ENCODE results near the gene NMNAT2.
"Not testable (repeated sequence)": the region's sequence is repeated elsewhere in the genome, so short reads cannot be mapped to it uniquely, and the experiment has no call there.

The NMNAT2 gene

GRCh38 chr1:183416850-183417771, 1.1 kb downstream of the NMNAT2 start:
- DNase-seq, result no peak

- DNase-seq, result no peak
Observed at GRCh38 chr1:183414365-183414764, 3.8 kb downstream of the NMNAT2 start.

DNA sequence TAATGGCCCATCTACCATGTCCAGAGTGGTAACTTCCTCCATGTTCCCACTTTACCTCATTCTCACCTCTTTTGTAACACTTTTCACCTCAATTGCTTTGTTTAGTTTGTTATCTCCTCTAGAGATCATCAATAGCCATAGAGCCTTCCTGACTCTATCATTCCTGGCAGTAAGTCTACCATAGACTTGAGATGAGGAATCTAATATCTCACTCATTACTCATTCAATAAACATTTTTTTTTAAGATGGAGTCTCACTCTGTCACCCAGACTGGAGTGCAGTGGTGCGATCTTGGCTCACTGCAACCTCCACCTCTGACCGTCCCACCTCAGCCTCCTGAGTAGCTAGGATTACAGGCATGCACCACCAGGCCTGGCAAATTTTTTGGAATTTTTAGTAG, 7.1 kb downstream of the NMNAT2 start:
- DNase-seq, result no peak

DNA sequence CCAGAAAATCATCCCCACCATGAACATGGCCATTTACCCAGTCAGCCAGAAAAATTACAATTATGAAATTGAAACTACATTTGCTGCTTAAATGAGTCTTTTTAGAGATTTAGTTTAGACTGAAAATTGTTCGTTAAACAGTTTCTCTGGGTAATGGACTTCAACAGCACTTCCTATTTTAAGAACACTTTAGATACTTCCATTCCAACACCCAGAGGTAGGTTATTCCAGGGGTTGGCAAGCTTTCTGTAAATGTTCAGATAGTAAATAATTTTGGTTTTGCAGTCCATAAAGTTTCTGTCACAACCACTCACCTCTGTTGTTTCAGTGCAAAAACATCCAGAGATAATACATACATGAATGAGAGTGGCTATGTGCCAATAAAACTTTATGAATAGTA, 10.2 kb downstream of the NMNAT2 start:
- no peak for DNase-seq

DNA sequence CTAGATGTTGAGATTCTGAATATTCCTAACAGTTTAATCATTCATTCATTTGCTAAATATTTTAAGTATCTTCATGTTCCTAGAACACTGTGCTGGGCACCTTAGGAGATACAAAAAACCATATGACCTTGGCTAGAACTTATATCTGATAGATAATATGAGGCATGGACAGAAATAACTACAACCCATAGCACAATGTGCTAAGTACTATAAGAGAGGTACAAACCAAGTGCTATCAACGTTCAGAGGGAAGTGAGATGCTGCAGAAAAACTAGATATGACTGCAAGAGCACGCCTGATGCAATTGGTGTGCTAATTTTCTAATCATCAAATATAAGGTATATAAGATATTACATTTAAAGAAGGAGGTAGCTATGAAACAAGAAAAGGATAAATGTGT, 10.7 kb downstream of the NMNAT2 start:
- no peak for DNase-seq

GRCh38 chr1:183404476-183404875, 13.7 kb downstream of the NMNAT2 start:
- no peak for DNase-seq

DNA sequence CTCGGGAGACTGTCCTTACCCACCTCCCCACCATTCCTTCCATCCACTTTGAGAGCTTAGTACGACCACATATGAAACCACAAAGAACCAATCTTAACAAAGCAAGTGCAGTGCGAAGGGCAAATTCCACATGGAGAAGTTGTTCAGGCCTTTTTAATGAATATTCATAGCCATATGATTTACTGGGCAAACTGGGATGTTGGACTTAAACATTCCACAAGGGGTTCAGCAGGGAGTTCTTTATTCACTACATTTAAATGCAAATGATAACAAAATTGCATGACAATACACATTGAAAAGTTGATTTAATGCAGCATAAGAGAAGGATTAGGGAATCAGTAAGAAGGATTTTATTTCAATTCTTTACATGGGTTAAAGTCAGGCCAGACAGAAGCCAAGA, 14.7 kb downstream of the NMNAT2 start:
- no peak for DNase-seq

DNA sequence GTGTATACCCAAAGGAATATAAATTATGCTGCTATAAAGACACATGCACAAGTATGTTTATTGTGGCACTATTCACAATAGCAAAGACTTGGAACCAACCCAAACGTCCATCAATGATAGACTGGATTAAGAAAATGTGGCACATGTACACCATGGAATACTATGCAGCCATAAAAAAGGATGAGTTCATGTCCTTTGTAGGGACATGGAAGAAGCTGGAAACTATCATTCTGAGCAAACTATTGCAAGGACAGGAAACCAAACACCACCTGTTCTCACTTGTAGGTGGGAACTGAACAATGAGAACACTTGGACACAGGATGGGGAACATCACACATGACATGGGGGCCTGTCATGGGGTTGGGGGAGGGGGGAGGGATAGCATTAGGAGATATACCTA, 16.6 kb downstream of the NMNAT2 start:
- not testable (repeated sequence) for DNase-seq

DNA sequence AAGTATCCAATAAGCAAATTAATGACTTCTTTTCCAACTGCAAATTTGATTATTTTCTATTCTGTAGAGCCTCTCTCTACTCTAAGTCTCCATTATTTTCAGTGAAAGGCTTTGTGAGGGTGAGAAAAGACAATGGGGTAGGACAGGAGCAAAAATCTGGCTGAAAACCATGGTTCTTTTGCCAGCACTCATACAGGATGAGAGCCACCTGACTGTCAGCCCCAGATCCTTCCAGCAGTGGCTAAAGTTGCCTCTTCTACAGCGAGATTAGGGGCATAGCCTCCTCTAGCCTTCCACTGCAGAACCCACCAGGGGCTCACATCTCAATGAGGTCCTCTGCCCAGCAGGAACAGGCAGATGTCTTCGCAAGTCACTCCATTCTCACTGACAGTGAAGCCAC, 23.7 kb downstream of the NMNAT2 start:
- DNase-seq, result no peak

DNA sequence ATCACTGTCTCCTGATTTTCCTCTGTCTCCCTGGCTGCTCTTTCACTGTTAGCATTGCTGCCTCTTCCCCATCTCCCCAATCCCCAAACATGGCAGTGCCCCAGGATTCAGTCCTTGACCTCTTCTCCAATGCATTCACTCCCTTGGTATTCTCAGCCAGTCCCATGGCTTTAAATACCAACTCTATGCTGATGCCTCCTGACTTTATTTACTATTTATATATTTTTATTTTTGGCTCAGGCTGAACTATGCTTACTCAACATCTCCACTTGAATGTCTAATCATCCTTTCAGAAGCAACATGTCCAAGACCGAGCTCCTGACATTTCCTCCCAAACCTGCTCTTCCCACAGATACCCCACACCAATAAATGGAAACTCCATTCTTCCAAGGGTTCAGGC, 26.3 kb downstream of the NMNAT2 start:
- DNase-seq, result no peak

DNA sequence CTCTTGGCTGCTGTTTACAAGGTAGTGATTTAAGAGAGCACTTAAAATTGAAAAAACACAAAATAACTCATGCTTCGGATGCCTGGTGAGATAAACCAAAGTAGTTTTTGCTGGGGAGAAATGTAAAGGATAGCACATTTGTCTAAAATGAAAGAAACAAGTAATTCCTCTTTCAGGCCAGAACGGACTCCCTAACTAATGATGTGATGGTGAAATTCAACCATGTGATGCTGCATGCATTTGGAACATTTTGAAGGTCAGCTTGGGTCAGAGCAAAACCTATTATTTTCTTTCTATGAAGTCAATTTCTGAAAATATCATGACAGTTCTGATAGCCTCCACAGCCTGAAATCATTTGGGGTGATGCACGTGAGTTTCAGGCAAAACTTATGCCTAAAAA, 27.6 kb downstream of the NMNAT2 start:
- DNase-seq, result no peak

DNA sequence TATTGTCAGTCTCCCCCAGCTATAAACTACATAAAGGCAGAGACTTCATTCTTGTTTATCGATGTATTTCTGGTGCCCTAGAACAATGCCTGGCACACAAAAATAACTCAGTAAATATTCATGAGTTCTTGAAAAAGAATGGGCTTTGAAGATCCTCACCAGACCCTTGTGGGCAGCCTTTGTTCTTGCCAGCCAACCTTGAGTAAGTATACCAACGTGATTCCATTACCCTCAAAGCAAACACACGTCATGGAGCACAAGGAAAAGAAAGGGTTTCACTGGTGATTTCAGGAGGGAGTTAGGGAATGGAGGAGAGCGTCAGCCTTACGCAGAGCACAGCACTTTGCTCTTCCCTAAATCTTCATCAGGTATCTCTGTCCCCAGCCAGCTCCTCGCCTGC, 29.4 kb downstream of the NMNAT2 start:
- DNase-seq, result no peak

- DNase-seq, result no peak
Observed at GRCh38 chr1:183385340-183386144, 32.6 kb downstream of the NMNAT2 start.

GRCh38 chr1:183379951-183380350, 38.2 kb downstream of the NMNAT2 start:
- DNase-seq, result no peak

- DNase-seq, result no peak
Observed at GRCh38 chr1:183375381-183375780, 42.8 kb downstream of the NMNAT2 start.

- DNase-seq, result no peak
Observed at GRCh38 chr1:183374825-183375224, 43.4 kb downstream of the NMNAT2 start.

GRCh38 chr1:183372586-183373230, 45.5 kb downstream of the NMNAT2 start:
- DNase-seq, result no peak

GRCh38 chr1:183370399-183371058, 47.7 kb downstream of the NMNAT2 start:
- no peak for DNase-seq

GRCh38 chr1:183368213-183369108, 49.7 kb downstream of the NMNAT2 start:
- DNase-seq, result no peak

DNA sequence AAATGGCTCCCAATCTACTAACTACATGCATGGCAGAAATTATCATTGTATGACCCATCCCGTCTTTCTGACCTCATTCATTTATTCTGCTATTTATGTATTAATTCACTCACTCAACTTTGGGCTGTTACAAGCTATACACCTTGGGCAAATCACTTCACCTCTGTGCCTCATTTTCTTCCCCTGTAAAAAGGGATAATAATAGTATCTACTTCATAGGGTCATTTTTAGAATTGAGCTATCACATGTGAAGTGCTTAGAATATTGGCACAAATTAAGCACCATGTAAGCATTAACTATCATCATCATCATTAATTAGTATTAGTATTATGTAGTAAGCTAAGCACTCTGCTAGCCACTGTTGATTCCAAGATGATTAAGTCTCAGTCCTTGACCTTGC, 52.1 kb downstream of the NMNAT2 start:
- DNase-seq, result no peak

- no peak for DNase-seq
Observed at GRCh38 chr1:183365676-183366075, 52.5 kb downstream of the NMNAT2 start.

GRCh38 chr1:183365093-183365492, 53.1 kb downstream of the NMNAT2 start:
- DNase-seq, result no peak
